ELR (cell line): ENCODE measurements around the gene BLTP3A.
"Not testable (repeated sequence)": the region's sequence is repeated elsewhere in the genome, so short reads cannot be mapped to it uniquely, and the experiment has no call there.

Source experiments
- DNase-seq: peaks from one replicate; pipeline ENCODE4 v3.0.0-alpha.2; 2015; ENCODE audit warnings: low read depth

BLTP3A gene, protein sequence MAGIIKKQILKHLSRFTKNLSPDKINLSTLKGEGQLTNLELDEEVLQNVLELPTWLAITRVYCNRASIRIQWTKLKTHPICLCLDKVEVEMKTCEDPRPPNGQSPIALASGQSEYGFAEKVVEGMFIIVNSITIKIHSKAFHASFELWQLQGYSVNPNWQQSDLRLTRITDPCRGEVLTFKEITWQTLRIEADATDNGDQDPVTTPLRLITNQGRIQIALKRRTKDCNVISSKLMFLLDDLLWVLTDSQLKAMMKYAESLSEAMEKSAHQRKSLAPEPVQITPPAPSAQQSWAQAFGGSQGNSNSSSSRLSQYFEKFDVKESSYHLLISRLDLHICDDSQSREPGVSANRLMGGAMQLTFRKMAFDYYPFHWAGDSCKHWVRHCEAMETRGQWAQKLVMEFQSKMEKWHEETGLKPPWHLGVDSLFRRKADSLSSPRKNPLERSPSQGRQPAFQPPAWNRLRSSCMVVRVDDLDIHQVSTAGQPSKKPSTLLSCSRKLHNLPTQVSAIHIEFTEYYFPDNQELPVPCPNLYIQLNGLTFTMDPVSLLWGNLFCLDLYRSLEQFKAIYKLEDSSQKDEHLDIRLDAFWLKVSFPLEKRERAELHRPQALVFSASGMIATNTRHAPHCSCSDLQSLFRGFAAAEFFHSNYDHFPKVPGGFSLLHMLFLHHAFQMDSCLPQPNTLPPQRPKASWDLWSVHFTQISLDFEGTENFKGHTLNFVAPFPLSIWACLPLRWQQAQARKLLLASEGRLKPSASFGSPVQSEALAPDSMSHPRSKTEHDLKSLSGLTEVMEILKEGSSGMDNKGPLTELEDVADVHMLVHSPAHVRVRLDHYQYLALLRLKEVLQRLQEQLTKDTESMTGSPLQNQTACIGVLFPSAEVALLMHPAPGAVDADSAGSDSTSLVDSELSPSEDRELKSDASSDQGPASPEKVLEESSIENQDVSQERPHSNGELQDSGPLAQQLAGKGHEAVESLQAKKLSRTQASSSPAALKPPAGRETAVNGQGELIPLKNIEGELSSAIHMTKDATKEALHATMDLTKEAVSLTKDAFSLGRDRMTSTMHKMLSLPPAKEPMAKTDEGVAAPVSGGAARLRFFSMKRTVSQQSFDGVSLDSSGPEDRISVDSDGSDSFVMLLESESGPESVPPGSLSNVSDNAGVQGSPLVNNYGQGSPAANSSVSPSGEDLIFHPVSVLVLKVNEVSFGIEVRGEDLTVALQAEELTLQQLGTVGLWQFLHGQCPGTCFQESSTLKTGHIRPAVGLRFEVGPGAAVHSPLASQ (N-terminal part only)

DNA sequence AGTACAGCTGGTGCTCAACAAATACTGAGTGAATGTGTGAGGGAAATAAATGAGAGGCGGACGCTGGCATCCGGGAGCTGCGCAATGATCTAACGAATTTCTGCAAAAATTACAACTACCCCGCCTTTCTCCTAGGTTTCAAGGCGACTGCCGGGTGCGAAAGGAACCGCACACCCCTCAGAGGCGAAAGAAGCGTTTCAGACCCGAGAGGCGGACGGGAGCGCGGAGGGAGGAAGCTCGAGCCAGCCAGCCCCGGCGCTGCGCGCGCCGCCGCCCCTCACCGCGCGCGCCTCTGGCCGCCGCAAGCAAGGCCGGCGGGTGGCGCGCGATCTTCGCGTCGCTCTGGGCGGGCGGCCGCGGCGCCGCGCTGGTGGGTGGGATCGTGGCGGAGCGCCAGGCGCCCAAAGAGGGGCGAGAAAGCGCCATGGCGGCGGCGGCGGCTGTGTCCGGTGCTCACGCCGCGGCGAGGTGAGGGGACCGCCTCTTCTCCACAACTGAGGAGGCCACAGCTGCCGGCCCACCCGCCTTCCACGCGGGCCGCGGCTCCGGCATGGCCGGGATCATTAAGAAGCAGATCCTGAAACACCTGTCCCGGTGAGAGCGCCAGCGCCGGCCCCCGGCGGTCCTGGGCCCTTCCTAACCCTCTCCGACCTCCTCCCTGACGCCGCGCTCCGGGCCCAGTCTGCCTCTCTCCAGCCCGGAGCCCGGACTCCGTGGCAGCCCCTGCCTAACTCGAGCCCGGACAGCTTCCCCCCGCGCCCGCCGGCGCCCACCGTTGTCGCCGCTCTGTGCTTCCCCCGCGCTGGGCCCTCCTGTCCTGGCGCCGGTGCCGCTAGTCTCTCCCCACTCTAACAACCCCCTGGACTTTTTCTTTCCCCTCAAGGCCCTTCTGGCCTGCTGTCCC, at the start of gene BLTP3A:
Gene BLTP3A, plus strand, starts transcription at position 383 of the 904 bp plus-strand sequence. Its CDS starts 168 bp downstream, at position 551.
- DNase-seq: peak; percentile 77

DNA sequence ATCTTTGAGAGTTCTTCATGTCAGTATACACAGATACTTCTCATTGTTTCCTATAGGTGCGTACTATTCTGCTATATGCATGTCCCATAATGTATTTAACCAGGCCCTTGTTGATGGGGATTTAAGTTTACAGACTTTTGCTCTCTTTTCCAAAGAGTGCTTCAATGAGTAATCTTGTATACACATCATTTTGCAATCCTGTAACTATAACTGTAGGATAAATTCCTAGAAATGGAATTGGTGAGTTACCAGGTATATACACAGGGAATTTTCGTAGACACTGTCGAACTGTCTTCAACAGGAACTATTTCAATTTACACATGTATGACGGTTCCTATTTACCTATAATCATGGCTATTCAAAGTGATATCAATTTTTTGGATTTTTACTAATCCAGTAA, 49.8 kb upstream of the BLTP3A start:
- DNase-seq: no peak

DNA sequence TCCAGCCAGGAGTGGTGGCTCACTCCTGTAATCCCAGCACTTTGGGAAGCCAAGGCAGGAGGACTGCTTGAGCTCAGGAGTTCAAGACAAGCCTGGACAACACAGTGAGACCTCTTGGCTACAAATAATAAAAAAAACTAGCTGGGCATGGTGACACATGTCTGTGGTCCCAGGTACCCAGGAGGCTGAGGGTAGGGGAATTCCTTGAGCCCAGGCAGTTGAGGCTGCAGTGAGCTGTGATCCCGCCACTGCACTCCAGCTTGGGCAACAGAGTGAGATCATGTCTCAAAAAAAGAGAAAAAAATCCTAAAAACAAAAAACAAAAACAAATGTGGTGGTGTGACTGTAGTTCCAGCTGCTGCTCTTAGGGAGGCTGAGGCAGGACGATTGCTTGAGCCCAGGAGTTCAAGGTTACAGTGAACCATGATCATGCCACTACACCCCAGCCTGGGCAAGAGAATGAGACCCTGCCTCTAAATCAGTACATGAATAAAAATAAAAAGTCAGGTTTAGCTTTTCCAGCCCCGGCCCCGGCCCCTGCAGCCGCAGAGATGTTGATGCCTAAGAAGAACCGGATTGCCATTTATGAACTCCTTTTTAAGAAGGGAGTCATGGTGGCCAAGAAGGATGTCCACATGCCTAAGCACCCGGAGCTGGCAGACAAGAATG, 48.1 kb upstream of the BLTP3A start:
- no peak for DNase-seq

DNA sequence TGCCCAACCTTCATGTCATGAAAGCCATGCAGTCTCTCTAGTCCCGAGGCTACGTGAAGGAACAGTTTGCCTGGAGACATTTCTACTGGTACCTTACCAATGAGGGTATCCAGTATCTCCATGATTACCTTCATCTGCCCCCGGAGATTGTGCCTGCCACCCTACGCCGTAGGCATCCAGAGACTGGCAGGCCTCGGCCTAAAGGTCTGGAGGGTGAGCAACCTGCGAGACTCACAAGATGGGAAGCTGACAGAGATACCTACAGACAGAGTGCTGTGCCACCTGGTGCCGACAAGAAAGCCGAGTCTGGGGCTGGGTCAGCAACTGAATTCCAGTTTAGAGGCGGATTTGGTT, 47.6 kb upstream of the BLTP3A start:
- not testable (repeated sequence) for DNase-seq

DNA sequence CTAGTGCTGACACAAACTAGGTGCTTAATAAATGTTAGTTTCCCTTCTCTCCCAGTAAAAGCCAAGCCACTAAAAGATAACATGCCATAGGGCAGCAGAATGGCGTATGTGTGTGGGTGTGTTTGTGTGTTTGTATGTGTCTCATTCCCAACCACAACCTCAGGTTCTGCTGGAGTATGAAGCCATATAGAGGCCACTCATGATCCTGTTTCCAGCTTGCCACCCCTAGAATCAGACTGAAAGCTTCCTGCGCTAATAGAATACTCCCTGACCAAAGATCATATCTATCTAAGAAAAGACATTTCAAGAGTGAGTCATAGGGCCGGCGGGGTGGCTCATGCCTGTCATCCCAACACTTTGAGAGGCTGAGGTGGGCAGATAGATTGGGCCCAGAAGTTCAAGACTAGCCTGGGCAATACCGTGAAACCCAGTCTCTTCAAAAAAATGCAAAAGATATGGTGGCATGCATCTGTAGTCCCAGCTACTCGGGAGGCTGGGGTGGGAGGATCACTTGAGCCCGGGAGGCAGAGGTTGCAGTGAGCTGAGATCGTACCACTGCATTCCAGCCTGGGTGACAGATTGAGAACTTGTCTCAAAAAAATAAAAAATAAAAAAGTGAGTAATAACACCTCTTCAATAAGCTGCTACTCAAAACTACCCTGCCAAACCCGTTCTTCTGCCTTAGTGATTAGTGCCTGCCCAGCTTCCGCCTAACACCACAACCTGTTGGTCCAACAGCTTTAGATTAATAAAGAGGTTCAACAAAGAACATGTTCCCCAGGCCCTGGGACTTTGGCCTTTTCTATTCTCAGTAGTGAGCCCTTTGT, 46.4 kb upstream of the BLTP3A start:
- DNase-seq: peak; percentile 84

DNA sequence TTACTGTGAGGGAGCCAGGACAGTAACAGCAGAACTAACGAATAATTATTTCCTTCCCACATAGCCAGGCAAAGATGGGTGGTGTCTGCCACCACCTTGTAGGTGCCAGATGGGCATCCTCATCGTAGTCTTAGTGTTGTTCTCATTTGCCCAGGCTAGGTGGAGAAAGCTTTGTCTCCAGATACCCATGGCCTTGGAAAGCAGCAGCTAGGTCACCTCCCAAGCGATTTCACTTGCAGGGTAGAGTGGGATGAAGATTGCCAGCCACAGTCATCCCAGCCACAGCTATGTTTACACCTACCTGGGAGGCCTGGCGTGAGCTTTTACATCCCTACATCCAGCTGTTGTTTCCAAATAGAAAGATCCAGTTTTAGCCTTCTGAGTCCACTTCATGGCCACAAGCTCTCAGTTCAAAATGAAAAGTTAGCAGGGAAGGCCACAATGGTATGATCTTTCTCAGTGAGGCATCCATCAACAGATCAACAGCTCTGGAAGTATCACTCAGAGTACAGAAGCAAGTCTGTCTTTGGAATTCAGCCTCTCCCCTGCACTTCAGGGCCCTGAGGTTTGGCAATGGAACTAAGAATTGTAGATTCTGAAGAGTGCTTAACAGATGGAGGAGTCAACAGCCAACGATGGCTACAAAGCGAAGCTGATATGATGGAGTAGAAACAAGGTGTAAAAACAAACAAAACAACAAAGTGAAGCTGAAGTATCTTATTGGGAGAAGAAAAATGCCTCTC, 45.6 kb upstream of the BLTP3A start:
- DNase-seq: no peak

DNA sequence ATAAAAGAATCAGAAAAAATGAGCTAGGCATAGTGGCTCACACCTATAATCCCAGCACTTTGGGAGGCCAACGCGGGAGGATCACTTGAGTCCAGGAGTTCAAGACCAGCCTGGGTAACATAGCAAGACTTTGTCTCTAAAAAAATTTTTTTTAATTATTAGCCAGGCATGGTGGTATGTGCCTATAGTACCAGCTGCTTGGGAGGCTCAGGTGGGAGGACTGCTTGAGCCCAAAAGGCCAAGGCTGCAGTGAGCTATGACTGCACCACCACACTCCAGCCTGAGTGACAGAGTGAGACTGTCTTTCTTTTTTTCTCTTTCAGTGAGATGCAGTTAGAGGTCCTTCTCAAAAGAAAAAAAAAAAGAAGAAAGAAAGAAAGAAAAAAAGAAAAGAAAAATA, 43.1 kb upstream of the BLTP3A start:
- no peak for DNase-seq

DNA sequence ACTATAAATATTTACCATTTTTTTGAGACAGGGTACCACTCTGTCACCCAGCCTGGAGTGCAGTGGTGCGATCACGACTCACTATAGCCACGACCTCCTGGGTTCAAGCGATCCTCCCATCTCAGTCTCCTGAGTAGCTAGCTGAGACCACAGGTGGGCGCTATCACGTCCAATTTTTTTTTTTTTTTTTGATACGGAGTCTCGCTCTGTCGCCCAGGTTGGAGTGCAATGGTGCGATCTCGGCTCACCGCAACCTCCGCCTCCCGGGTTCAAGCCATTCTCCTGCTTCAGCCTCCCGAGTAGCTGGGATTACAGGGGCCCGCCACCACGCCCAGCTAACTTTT, 35.4 kb upstream of the BLTP3A start:
- DNase-seq: peak; percentile 53

DNA sequence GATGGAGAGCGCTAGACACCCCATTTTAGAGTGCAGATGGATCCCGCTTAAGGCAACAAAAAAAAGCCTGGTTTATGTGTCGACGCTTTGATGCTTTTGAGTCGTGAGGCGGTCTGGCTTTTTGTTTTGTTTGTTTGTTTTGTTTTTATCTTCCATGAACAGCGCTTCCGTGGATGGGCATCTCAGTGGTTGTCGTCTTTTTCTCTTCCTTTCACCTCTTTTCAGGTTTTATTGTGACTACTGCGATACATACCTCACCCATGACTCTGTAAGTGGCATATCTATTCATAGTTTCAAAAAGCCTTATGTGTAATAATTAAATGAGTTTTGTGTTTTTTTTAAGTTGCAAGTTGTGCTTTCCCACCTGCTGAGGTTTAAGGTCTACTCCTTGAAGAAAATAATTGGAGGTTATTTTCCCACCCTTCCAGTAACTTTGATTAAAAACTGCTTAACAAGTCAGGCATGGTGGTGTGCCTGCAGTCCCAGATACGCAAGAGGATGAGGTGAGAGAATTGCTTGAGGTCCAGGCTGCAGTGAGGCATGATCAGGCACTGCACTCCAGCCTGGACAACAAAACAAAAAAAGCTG, 34.1 kb upstream of the BLTP3A start:
- DNase-seq: no peak

DNA sequence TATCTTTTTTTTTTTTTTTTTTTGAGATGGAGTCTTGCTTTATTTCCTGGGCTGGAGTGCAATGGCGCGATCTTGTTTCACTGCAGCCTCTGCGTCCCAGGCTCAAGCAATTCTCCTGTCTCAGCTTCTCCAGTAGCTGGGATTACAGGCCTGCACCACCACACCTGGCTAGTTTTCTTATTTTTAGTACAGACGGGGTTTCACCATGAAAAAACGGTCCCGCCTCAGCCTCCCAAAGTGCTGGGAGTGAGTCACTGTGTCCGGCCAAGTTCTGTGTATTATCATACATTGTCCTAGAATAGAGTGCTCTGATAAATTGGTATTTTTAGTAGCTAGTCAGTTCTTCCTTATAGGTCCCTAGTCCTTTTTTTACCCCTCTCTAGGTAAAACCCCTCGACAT, 31.8 kb upstream of the BLTP3A start:
- no peak for DNase-seq

DNA sequence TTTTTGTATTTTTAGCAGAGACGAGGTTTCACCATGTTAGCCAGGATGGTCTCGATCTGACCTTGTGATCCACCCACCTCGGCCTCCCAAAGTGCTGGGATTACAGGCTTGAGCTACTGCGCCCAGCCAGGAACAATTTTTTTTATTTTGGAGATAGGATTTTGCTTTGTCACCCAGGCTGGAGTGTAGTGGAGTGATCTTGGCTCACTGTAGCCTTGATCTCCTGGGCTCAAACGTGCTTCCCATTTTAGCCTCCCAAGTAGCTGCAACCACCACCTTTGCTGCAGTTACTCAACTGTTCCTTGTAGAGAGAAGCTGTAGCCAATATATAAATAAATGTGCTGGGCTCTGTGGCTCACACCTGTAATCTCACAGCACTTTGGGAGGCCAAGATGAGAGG, 30.2 kb upstream of the BLTP3A start:
- DNase-seq: not testable (repeated sequence)

DNA sequence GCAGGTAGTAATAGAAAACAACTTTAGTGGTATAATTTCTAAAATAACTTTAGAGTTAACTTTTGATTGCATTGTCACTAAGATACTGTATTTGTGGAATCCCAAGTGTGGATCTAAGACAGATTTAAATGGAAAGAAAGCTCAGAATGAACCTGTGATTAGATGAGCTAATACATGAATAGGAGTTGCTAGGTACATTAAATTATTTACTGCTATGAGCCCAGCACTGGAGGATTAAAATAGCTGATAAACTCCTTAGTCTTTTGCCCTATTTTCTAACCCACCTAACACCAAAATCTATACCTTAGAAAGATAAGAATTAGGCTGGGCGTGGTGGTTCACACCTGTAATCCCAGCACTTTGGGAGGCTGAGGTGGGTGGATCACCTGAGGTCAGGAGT, 23.7 kb upstream of the BLTP3A start:
- DNase-seq: no peak

DNA sequence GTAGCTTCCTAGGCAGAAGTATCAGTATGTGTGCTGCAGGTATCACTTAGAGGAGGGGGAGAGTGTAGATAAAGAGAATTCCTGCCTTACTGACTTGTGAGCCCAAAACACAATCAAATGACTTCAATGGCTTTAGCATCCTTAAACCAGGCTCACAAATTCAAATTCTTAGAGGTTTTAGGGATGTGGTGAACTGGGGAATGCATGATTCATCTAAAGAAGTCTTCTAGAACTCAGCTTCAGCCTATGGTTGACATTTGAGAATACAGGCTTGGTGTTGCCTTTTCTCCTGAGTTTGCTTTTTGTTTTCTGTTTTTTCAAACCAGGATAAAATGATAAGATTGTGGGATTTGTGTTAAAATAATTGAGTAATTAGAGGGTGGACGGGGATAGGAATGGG, 20.2 kb upstream of the BLTP3A start:
- DNase-seq: peak; percentile 88

DNA sequence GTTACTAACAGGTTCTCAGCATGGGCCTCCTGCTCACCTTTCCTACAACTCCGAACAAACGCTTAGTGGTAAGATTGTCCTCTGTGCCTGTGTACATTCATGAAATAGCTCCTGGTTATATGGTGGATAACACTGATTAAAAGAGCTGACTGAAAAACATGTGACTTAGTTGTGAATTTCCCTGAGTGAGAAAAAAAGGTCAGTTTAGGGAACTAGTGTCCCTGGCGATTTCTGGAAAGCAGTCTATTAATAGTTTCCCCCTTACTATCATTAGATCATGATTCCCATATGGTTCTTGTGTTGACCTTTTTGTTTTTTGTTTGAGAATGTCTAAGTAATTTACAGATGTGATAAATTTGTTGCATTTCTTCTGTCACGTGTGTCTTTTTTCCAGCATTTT, 18.9 kb upstream of the BLTP3A start:
- DNase-seq: no peak

DNA sequence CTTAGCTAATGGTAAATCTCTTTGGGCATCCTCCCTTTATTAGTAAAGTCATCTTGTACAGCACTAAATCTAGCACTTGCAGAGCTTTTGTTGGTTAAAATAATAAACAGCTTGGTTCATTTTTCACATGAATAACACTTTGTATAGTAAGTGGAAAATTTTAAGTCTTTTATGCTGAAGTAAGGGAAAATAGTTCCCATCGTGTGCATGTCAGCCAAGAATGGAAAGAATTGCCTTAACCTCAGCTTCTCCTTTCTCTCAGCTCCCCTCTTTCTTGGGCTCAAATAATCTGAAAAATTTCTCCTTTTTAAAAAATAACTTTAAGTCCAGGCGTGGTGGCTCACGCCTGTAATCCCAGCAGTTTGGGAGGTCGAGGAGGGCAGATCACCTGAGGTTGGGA, 18.0 kb upstream of the BLTP3A start:
- DNase-seq: no peak

DNA sequence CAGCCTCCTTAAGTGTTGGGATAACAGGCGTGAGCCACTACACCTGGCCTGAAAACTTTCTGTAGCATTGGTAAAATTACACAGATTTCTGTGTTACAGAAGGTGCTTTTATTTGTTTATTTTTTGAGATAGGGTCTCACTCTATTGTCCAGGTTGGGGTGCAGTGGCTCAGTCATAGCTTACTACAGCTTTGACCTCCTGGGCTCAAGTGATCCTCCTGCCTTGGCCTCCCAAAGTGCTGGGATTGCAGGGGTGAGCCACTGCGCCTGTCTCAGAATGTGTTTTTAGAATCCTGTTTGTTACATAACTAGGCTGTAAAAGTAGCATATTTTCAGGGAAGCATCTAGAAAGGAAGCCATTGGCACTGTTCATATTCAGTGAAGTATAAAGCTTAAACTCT, 16.9 kb upstream of the BLTP3A start:
- DNase-seq: no peak

DNA sequence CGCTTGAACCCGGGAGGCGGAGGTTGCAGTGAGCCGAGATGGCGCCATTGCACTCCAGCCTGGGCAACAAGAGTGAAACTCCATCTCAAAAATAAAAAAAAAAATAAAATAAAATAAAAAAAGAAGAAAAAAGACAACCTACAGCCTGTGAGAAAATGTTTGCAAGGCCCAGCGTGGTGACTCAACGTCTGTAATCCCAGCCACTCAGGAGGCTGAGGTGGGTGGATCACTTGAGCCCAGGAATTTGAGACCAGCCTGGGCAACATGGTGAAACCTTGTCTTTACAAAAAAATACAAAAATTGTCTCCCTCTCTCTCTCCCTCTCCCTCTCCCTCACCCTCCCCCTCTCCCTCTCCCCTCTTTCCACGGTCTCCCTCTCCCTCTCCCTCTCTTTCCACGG, 6.5 kb upstream of the BLTP3A start:
- peak; percentile 36 for DNase-seq

DNA sequence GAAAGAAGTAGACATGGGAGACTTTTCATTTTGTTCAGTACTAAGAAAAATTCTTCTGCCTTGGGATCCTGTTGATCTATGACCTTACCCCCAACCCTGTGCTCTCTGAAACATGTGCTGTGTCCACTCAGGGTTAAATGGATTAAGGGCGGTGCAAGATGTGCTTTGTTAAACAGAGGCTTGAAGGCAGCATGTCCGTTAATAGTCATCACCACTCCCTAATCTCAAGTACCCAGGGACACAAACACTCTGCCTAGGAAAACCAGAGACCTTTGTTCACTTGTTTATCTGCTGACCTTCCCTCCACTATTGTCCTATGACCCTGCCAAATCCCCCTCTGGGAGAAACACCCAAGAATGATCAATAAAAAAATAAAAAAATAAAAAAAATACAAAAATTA, 4.7 kb upstream of the BLTP3A start:
- not testable (repeated sequence) for DNase-seq

DNA sequence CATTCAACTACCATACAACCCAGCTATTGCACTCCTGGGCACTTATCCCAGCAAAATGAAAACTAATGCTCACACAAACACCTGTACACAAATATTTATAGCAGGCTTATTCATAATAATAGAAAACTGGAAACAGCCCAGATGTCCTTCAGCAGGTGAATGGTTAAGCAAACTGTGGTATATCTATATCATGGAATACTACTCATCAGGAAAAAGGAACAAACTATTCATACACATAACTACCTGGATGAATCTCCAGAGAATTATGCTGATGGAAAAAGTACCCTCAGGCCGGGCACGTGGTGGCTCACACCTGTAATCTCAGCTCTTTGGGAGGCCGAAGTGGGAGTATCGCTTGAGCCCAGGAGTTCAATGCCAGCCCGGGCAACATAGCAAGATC, 3.8 kb upstream of the BLTP3A start:
- DNase-seq: no peak
